CD14-positive monocyte (primary cell): Measurements from ENCODE around the gene TERT. TPM values are rescaled to one million over a fixed set of nuclear protein-coding genes. Genes with fewer than 3 reads are reported as not detected.

Source experiments
- DNase-seq, 3 donors: peaks; one replicate each; pipeline ENCODE4 v3.0.0-alpha.2; 2011 to 2022
- H2AFZ ChIP-seq: 2 replicates; pipeline ENCODE4 v1.6.0; 2012; ENCODE audit warnings: mild to moderate bottlenecking, low read depth, low read length, inconsistent platforms; ENCODE audit not compliant: insufficient read depth, poor library complexity, severe bottlenecking
- H3K27ac ChIP-seq, 2 donors: 1 replicate in 1 of 2; 2 replicates in 1 of 2; pipeline ENCODE4 v1.5.1; 2012 to 2013; ENCODE audit warnings: low read length in 2 of 2, control low read depth in 1 of 2, inconsistent platforms in 1 of 2, low read depth in 1 of 2, mild to moderate bottlenecking in 1 of 2
- H3K27me3 ChIP-seq, 2 donors: one replicate each; pipeline versions ENCODE4 v1.6.0 to v1.6.1; 2011 to 2013; ENCODE audit warnings: low read length in 2 of 2; ENCODE audit not compliant: control insufficient read depth in 2 of 2, insufficient read depth in 2 of 2
- H3K36me3 ChIP-seq, 2 donors: replicated peaks in 1 of 2; 1 replicate in 1 of 2; 2 replicates in 1 of 2; pipeline versions ENCODE4 v1.5.1 to v1.6.1; 2012 to 2013; ENCODE audit warnings: low read length in 2 of 2, control low read depth in 1 of 2, inconsistent platforms in 1 of 2, mild to moderate bottlenecking in 1 of 2; ENCODE audit not compliant: insufficient read depth in 2 of 2, control insufficient read depth in 1 of 2
- H3K4me1 ChIP-seq, 2 donors: 1 replicate in 1 of 2; 2 replicates in 1 of 2; pipeline versions ENCODE4 v1.5.1 to v1.6.1; 2012 to 2013; ENCODE audit warnings: low read length in 2 of 2, control low read depth in 1 of 2, inconsistent platforms in 1 of 2, mild to moderate bottlenecking in 1 of 2, moderate library complexity in 1 of 2; ENCODE audit not compliant: insufficient read depth in 2 of 2, control insufficient read depth in 1 of 2
- H3K4me2 ChIP-seq: replicated peaks from 2 replicates; pipeline ENCODE3; 2012; ENCODE audit warnings: low read length, moderate library complexity, mild to moderate bottlenecking; ENCODE audit not compliant: poor library complexity, severe bottlenecking; ENCODE audit errors: extremely low read depth
- H3K4me3 ChIP-seq, 3 experiments: fragments of 200-600 bp in 1 of 3; sonication (generic) in 1 of 3; replicated peaks in 1 of 3; 1 replicate in 2 of 3; 2 replicates in 1 of 3; pipeline ENCODE4 v1.5.1; 2011 to 2013; ENCODE audit warnings: low read length in 3 of 3, mild to moderate bottlenecking in 3 of 3, control low read depth in 2 of 3, low read depth in 2 of 3, inconsistent platforms in 1 of 3, moderate library complexity in 1 of 3
- H3K79me2 ChIP-seq: 2 replicates; pipeline ENCODE4 v1.6.0; 2012; ENCODE audit warnings: mild to moderate bottlenecking, control low read depth, inconsistent platforms, low read length, moderate library complexity; ENCODE audit not compliant: insufficient read depth
- H3K9ac ChIP-seq: 2 replicates; pipeline ENCODE4 v1.6.0; 2017; ENCODE audit warnings: low read length, mild to moderate bottlenecking; ENCODE audit not compliant: insufficient read depth, poor library complexity, severe bottlenecking
- H3K9me3 ChIP-seq, 2 donors: replicated peaks in 1 of 2; 1 replicate in 1 of 2; 2 replicates in 1 of 2; pipeline versions ENCODE4 v1.5.1 to v1.6.1; 2012 to 2013; ENCODE audit warnings: low read length in 2 of 2, control low read depth in 1 of 2; ENCODE audit not compliant: control insufficient read depth in 1 of 2, insufficient read depth in 1 of 2
- H4K20me1 ChIP-seq: 2 replicates; pipeline ENCODE4 v1.6.0; 2012; ENCODE audit warnings: mild to moderate bottlenecking, low read length, control low read depth, moderate library complexity; ENCODE audit not compliant: insufficient read depth
- H3K27ac Mint-ChIP-seq, 7 donors: one replicate each; pipeline ENCODE4 v1.8.0; 2020; ENCODE audit warnings: mild to moderate bottlenecking in 7 of 7, mixed read lengths in 7 of 7, moderate library complexity in 6 of 7, inconsistent platforms in 2 of 7
- H3K27me3 Mint-ChIP-seq, 3 donors: one replicate each; pipeline ENCODE4 v1.8.0; 2021 to 2022; ENCODE audit warnings: low read depth in 3 of 3, mild to moderate bottlenecking in 3 of 3, mixed read lengths in 3 of 3, moderate library complexity in 3 of 3, inconsistent platforms in 1 of 3
- H3K36me3 Mint-ChIP-seq, 2 donors: one replicate each; pipeline ENCODE4 v1.8.0; 2020; ENCODE audit warnings: mixed read lengths in 2 of 2, inconsistent platforms in 1 of 2, mild to moderate bottlenecking in 1 of 2
- H3K4me1 Mint-ChIP-seq: one replicate; pipeline ENCODE4 v1.8.0; 2020; ENCODE audit warnings: mild to moderate bottlenecking, mixed read lengths
- H3K4me3 Mint-ChIP-seq, 2 donors: one replicate each; pipeline ENCODE4 v1.8.0; 2020; ENCODE audit warnings: mild to moderate bottlenecking in 2 of 2, mixed read lengths in 2 of 2, moderate library complexity in 1 of 2
- H3K9me3 Mint-ChIP-seq, 7 donors: one replicate each; pipeline ENCODE4 v1.8.0; 2020 to 2022; ENCODE audit warnings: mixed read lengths in 7 of 7, mild to moderate bottlenecking in 6 of 7, moderate library complexity in 6 of 7, inconsistent platforms in 2 of 7
- WGBS: methylation state at CpG from one replicate; pipeline ENCODE4 v1.1.5; 2013; ENCODE audit warnings: missing lambda C conversion rate; ENCODE audit not compliant: insufficient coverage; 5-methylcytosine and 5-hydroxymethylcytosine counted together
- intact Hi-C, 2 donors: fragments of 100-400 bp; cut with micrococcal nuclease; formaldehyde crosslinking; loops; one replicate each; pipeline versions ENCODE4 v1.15.0 to v1.15.1; 2023
- polyA plus RNA-seq, 3 donors: library from polyadenylated mRNA; depleted of rRNA in 1 of 3; unstranded in 2 of 3; stranded (reverse) in 1 of 3; fragments of 300-500 nt in 2 of 3; fragments of >200 nt in 1 of 3; fragmentation: Illumina TruSeq in 2 of 3; gene quantifications; 1 replicate in 2 of 3; 2 replicates in 1 of 3; pipeline ENCODE4 v1.2.3, GENCODE V29; 2012 to 2021
- TF ChIP-seq, protein P1 (sequence below): fragments of 200-600 bp; IDR thresholded peaks from one replicate; pipeline ENCODE4 v1.8.0; 2022; ENCODE audit warnings: antibody characterized with exemption, mild to moderate bottlenecking

Gene TERT
- polyA plus RNA-seq, 3 donors = not detected

DNA sequence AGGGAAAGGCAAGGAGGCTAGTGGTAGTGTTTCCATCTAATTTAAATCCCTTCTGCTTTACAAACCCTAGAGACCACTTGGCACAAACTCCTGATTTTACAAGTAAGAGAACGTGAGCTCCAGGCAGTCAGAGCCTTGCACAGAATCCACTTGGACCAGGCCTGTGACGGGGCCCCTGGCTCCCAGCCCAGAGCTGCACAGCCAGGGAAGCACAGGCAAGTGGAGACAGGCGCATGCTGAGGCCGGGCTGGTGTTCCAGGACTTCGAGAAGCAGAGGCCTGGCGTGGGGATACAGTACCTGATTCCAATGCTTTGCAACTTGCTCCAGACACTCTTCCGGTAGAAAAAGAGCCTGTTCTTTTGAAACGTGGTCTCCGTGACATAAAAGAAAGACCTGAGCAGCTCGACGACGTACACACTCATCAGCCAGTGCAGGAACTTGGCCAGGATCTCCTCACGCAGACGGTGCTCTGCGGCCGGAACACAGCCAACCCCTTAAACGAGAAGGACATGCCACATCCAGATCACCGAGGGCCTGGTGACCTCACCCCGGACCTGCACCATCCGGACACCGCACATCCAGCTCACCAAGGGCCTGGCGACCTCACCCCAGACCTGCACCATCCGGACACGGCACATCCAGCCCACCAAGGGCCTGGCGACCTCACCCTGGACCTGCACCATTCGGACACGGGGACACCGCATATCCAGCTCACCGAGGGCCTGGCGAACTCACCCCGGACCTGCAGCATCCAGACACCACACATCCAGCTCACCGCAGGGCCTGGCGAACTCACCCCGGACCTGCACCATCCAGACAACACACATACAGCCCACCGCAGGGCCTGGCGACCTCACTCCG lies 12.5 kb downstream of the TERT start:
- intact Hi-C loops = no loop called here
- Mint-ChIP-seq H3K9me3 (peaks cover 22 to 58% (median 38%) of the 10 kb centered on the region in 7 donors), H3K27ac (peak overlapping the region in 1 of 7 donors; percentile 24), H3K4me3 (no peak overlapping the region), H3K27me3 (peaks cover 0 to 1% (median 1%) of the 10 kb centered on the region in 3 donors), H3K4me1 (no peaks in the 10 kb centered on the region), H3K36me3 (no peaks in the 10 kb centered on the region)
- 96% methylated on average over 28 of the region's 37 CpGs for WGBS
- DNase-seq = no peak
- H3K9ac ChIP-seq = no peak overlapping the region
- no peaks in the 10 kb centered on the region for H3K36me3 ChIP-seq
- H3K27ac ChIP-seq = no peak overlapping the region
- no peaks in the 10 kb centered on the region for H3K79me2 ChIP-seq
- no peak overlapping the region for H2AFZ ChIP-seq
- H3K4me1 ChIP-seq = no peaks in the 10 kb centered on the region
- H3K4me2 ChIP-seq = no peak overlapping the region
- TF ChIP-seq, protein P1, sequence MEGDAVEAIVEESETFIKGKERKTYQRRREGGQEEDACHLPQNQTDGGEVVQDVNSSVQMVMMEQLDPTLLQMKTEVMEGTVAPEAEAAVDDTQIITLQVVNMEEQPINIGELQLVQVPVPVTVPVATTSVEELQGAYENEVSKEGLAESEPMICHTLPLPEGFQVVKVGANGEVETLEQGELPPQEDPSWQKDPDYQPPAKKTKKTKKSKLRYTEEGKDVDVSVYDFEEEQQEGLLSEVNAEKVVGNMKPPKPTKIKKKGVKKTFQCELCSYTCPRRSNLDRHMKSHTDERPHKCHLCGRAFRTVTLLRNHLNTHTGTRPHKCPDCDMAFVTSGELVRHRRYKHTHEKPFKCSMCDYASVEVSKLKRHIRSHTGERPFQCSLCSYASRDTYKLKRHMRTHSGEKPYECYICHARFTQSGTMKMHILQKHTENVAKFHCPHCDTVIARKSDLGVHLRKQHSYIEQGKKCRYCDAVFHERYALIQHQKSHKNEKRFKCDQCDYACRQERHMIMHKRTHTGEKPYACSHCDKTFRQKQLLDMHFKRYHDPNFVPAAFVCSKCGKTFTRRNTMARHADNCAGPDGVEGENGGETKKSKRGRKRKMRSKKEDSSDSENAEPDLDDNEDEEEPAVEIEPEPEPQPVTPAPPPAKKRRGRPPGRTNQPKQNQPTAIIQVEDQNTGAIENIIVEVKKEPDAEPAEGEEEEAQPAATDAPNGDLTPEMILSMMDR = no peak
- H3K9me3 ChIP-seq = peaks cover 19 to 65% of the 10 kb centered on the region in 2 donors
- no peaks in the 10 kb centered on the region for H3K27me3 ChIP-seq
- no peaks in the 10 kb centered on the region for H4K20me1 ChIP-seq
- no peak overlapping the region for H3K4me3 ChIP-seq

DNA sequence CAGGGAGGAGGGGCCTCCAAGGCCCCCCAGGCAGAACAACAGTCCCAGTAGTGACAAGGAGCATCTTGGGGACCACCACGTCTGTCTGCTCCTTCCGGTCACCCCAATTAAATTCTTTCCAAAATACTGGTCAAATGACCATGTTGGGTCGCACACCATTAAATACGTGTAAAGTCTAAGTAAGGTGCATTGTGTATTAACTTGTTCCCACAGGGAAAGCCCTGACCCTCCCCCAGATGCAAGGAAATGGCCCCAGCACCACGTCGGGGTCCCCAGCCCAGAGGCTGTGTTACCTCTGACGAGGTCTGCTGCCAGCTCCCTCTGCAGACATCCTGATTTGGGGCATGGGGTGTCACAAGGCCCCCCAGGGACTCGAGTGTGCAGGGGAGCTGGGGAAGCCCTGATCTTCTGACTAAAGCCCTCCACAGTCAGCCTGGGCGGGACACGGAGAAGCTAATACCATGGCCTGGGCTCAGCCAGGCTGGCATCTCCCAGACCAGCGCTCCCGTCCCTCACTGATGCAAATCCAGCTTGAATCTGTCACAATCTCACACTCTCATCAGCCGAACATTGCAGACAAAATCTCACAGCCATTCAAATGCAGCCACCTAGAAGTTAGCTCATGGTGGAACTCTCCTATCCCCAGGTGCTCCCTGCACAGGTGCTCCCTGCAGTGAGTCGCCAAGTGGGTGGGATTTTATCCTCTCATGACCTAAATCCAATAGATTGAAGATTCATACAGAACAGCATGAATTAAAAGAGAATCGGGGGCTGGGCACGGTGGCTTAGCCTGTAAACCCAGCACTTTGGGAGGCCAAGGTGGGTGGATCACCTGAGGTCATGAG lies 13.6 kb downstream of the TERT start:
- Histone ChIP-seq H3K79me2 (no peaks in the 10 kb centered on the region), H3K9ac (no peak overlapping the region), H3K36me3 (no peaks in the 10 kb centered on the region), H3K4me1 (no peaks in the 10 kb centered on the region), H3K4me2 (no peak overlapping the region), H3K9me3 (peaks cover 19 to 71% of the 10 kb centered on the region in 2 donors), H2AFZ (no peak overlapping the region), H3K27me3 (no peaks in the 10 kb centered on the region), H4K20me1 (no peaks in the 10 kb centered on the region), H3K27ac (no peak overlapping the region), H3K4me3 (no peak overlapping the region)
- H3K36me3 Mint-ChIP-seq = no peaks in the 10 kb centered on the region
- intact Hi-C loops = no loop called here
- no peak overlapping the region for H3K27ac Mint-ChIP-seq
- no peaks in the 10 kb centered on the region for H3K4me1 Mint-ChIP-seq
- H3K4me3 Mint-ChIP-seq = no peak overlapping the region
- WGBS = 91% methylated on average over 11 of the region's 16 CpGs
- TF ChIP-seq, protein P1 = no peak
- H3K9me3 Mint-ChIP-seq = peaks cover 22 to 62% (median 41%) of the 10 kb centered on the region in 7 donors
- DNase-seq = no peak
- peaks cover 0 to 1% (median 1%) of the 10 kb centered on the region in 3 donors for H3K27me3 Mint-ChIP-seq
